Thyroid gland (tissue), 4 donors: ENCODE data around the gene KRTAP5-5. TPM values are rescaled to one million over a fixed set of nuclear protein-coding genes. Genes with fewer than 3 reads are reported as not detected.
"Not testable (repeated sequence)": the region's sequence is repeated elsewhere in the genome, so short reads cannot be mapped to it uniquely, and the experiment has no call there.

Experiments used
- DNase-seq, 2 donors: peaks; one replicate each; pipeline ENCODE4 v3.0.0-alpha.2; 2019
- H3K27ac ChIP-seq, 3 donors: fragments of 200-600 bp; sonication (generic); 1 replicate in 2 of 3; 2 replicates in 1 of 3; pipeline ENCODE4 v1.5.1; 2016 to 2019; ENCODE audit warnings: mild to moderate bottlenecking in 1 of 3, moderate library complexity in 1 of 3
- H3K27me3 ChIP-seq: fragments of 200-600 bp; sonication (generic); one replicate; pipeline ENCODE4 v1.5.1; 2019
- H3K36me3 ChIP-seq, 2 donors: fragments of 200-600 bp; sonication (generic); one replicate each; pipeline ENCODE4 v1.5.1; 2016 to 2019
- H3K4me1 ChIP-seq, 2 donors: fragments of 200-600 bp; sonication (generic); one replicate each; pipeline ENCODE4 v1.5.1; 2017 to 2019
- H3K4me3 ChIP-seq, 3 donors: fragments of 200-600 bp; sonication (generic); replicated peaks in 1 of 3; 1 replicate in 2 of 3; 2 replicates in 1 of 3; pipeline ENCODE4 v1.5.1; 2016; ENCODE audit warnings: mild to moderate bottlenecking in 1 of 3
- H3K9me3 ChIP-seq: fragments of 200-600 bp; sonication (generic); one replicate; pipeline ENCODE4 v1.5.1; 2017
- POLR2A ChIP-seq, 2 donors: fragments of 450-650 bp; IDR thresholded peaks; one replicate each; pipeline ENCODE4 v1.6.1; 2017; ENCODE audit warnings: antibody characterized with exemption in 2 of 2, mild to moderate bottlenecking in 2 of 2, moderate library complexity in 1 of 2
- WGBS, 2 donors: methylation state at CpG; one replicate each; pipeline ENCODE4 v1.1.5; 2017; 5-methylcytosine and 5-hydroxymethylcytosine counted together
- intact Hi-C: fragments of 100-400 bp; cut with DNase I; formaldehyde crosslinking; loops from one replicate; pipeline ENCODE4 v1.15.1; 2023
- total RNA-seq, 4 donors: library from RNA; depleted of rRNA; stranded (reverse); fragments of >200 nt; gene quantifications; one replicate each; pipeline ENCODE4 v1.2.3, GENCODE V29; 2016
- TF ChIP-seq, protein P1 (sequence below), 6 experiments: fragments of 200-600 bp in 3 of 6; fragments of 450-650 bp in 3 of 6; sonication (generic) in 3 of 6; IDR thresholded peaks; one replicate each; pipeline ENCODE4 v1.5.1; 2016 to 2019; ENCODE audit warnings: antibody characterized with exemption in 6 of 6, mild to moderate bottlenecking in 2 of 6, inconsistent platforms in 1 of 6, moderate library complexity in 1 of 6

KRTAP5-5 gene
- total RNA-seq, 4 donors from 2014 or later: not detected

DNA sequence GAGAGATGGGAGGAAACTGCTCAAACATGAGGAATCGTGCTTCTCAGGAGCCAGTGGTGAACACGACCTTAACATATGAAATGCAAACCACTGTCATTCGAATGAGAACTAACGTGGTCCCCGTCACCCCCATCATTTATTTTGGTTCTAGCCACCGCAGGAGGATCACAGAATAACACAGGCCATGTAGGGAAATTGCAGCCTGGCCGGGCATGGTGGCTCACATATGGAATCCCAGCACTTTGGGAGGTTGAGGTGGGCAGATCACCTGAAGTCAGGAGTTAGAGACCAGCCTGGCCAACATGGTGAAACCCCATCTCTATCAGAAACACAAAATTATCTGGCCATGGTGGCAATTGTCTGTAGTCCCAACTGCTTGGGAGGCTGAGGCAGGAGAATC is 27.1 kb downstream of the KRTAP5-5 start:
- 67 to 68% methylated on average over 6 to 7 of the region's 7 CpGs for WGBS, 2 donors
- H3K27ac ChIP-seq: no peak overlapping the region
- no peak for DNase-seq
- no peaks in the 10 kb centered on the region for H3K36me3 ChIP-seq
- no peak overlapping the region for H3K4me3 ChIP-seq
- TF ChIP-seq, protein P1, sequence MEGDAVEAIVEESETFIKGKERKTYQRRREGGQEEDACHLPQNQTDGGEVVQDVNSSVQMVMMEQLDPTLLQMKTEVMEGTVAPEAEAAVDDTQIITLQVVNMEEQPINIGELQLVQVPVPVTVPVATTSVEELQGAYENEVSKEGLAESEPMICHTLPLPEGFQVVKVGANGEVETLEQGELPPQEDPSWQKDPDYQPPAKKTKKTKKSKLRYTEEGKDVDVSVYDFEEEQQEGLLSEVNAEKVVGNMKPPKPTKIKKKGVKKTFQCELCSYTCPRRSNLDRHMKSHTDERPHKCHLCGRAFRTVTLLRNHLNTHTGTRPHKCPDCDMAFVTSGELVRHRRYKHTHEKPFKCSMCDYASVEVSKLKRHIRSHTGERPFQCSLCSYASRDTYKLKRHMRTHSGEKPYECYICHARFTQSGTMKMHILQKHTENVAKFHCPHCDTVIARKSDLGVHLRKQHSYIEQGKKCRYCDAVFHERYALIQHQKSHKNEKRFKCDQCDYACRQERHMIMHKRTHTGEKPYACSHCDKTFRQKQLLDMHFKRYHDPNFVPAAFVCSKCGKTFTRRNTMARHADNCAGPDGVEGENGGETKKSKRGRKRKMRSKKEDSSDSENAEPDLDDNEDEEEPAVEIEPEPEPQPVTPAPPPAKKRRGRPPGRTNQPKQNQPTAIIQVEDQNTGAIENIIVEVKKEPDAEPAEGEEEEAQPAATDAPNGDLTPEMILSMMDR (IDR thresholded peaks at IDR 0.05): no peak
- TF ChIP-seq POLR2A (IDR thresholded peaks at IDR 0.05): no peak
- no peaks in the 10 kb centered on the region for H3K4me1 ChIP-seq
- no peaks in the 10 kb centered on the region for H3K27me3 ChIP-seq
- intact Hi-C loops: no loop called here
- no peaks in the 10 kb centered on the region for H3K9me3 ChIP-seq

DNA sequence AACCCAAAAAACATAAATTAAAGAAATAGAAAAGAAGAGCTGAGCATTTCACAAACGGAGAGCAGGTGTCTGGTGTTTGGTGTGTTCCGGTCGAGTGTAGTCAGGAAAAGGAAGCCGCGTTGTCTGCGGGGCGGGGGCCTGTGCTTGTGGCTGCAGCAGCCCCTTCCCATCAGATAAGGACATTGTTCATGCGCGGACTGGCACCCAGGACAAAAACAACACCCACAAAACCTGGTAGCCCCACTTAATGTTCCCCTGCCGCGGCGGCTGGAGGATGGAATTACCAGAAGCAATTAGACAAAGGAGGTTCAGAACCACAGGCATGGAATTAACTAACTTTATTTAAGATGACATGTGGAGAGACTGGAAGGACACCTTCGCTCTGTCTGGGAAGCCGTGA is 29.9 kb downstream of the KRTAP5-5 start:
- Histone ChIP-seq H3K36me3 (no peaks in the 10 kb centered on the region), H3K4me1 (no peaks in the 10 kb centered on the region), H3K27ac (no peak overlapping the region), H3K9me3 (no peaks in the 10 kb centered on the region), H3K27me3 (no peaks in the 10 kb centered on the region), H3K4me3 (no peak overlapping the region)
- intact Hi-C loops: no loop called here
- 65 to 74% methylated on average over 14 of the region's 14 CpGs for WGBS, 2 donors
- DNase-seq: no peak
- TF ChIP-seq, protein P1 (IDR thresholded peaks at IDR 0.05): no peak
- TF ChIP-seq POLR2A (IDR thresholded peaks at IDR 0.05): no peak

DNA sequence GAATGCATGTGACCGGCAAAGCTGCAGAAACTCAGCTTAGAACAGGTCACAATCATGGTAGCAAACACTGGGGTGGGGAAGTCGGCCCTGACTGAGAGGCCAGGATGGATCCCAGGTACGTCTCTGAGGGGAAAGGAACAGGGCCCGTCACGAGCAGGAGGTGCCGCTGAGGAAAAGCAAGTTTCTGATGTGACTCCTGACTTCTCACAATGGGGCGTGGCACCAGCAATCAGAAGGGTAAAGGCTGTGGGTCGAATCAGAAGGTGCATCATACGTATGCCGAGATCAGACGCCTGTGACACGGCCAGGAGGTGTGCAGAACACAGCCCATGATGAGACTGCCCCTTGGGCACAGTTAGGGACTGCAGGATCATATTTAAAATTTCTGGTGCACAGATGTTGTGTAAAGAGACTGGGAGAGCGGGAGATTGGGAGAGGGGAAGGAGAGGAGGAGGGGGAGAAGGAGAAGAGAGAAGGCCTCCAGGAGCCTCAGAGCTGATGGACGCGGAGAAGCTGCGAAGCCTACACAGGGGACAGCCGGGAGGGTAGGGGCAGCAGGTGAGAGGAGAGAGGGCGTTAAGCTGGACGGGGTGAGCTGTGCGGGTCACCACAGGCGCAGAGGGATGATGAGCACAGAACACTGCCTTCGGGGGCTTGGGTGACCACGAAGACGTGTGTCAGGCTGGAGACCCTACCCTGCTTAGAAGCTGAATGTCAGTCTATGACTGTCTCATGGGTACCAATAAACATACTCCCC is 30.7 kb downstream of the KRTAP5-5 start:
- intact Hi-C loops: no loop called here
- TF ChIP-seq, protein P1 (IDR thresholded peaks at IDR 0.05): no peak
- TF ChIP-seq POLR2A (IDR thresholded peaks at IDR 0.05): no peak
- no peaks in the 10 kb centered on the region for H3K9me3 ChIP-seq
- no peak overlapping the region for H3K27ac ChIP-seq
- WGBS, 2 donors: 80 to 83% methylated on average over 24 of the region's 24 CpGs
- no peak overlapping the region for H3K4me3 ChIP-seq
- no peaks in the 10 kb centered on the region for H3K27me3 ChIP-seq
- H3K36me3 ChIP-seq: no peaks in the 10 kb centered on the region
- no peak for DNase-seq
- H3K4me1 ChIP-seq: no peaks in the 10 kb centered on the region

DNA sequence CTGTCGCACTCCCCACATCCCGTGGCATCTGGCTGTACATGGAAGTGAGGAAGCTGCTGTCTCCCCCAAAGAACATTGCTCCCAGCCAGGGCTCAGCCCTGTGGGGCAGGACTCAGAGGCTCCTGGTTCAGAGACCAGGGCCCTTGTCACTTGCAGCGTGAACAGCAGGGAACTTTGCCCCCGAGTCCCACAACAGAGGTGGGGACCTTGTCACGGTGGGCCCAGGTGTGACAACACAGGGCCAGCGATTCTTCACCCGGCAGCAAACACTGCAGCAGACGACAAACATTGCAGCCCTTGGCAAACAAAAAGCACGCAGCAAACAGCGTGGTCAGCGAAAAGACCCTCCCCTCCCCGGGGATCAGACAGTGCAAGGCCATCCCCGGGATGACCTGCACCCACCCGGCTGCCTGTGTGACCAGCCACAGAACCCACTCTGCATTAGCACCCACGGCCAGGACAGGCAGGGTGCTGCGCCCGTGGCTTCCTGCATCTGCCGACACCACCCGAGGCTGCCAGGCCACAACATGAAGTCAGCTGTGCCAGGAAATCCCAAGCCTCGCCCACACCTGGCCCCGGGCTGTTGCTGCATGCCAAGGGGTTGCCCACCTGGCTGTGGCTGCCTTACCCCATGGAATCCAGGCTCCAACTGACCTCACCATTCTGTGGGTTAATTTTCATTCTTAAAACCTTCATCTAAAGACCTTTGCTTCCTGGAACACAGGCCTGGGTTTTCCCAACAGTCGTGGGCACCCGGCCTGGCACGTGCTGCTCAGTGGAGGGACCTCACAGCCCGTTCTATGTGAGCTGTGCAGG is 32.1 kb downstream of the KRTAP5-5 start:
- H3K27me3 ChIP-seq, H3K4me3 ChIP-seq, H3K4me1 ChIP-seq, H3K9me3 ChIP-seq, DNase-seq, H3K36me3 ChIP-seq, intact Hi-C loops, H3K27ac ChIP-seq: not testable (repeated sequence)
- WGBS, 2 donors: 73 to 86% methylated on average over 5 to 8 of the region's 25 CpGs

DNA sequence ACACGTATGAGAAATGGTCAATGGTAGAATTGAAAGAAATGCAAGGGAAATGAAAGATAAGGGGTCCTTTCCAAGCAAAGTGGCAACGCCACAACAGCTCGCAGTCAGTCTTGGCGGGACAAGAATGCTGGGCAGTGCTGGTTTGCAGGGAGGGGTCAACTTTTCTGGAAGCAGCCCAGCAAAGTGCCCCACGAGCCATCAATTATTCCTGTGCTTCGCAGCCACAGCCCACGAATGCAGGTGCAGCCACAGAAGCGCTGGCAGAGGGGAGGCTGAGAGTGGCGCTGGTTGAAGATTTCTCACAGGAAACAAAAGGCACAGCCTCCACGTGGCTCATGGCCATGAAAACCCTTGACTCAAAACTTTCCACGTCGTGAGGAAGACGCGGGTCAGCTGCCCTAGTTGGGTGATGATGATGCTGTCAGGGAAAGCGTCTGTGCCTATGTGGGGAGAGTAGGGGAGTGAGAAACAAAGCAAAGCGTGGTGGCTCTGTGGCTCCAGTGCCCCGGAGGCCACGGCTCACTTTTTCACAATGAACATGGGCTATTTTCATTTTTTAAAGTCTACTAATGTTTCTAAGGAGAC is 33.2 kb downstream of the KRTAP5-5 start:
- H3K9me3 ChIP-seq, H3K4me1 ChIP-seq, H3K27ac ChIP-seq, H3K36me3 ChIP-seq, DNase-seq, H3K4me3 ChIP-seq, intact Hi-C loops, H3K27me3 ChIP-seq: not testable (repeated sequence)
- WGBS, 2 donors: 69 to 75% methylated on average over 18 of the region's 18 CpGs

DNA sequence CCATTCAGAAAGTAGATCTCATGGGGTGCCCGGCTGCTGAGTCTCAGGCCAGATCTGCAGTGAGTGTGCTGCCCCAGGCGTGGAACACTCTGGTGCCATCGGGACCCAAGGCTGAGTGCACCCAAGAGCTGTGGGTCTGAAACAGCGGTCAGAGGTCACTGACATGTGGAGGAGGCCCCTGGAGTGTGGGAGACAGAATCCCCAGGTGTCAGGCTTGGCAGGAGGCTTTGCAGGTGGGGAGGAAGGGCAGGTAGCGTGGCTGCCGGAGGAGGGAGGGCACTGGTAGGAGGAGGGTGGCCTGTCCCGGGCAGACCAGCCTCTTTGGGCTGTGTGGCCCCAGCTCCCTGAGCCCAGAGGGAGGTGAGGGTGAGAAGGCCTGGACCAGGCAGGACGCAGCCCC is 35.7 kb downstream of the KRTAP5-5 start:
- no peaks in the 10 kb centered on the region for H3K4me1 ChIP-seq
- DNase-seq: no peak
- H3K36me3 ChIP-seq: no peaks in the 10 kb centered on the region
- H3K27ac ChIP-seq: no peak overlapping the region
- H3K4me3 ChIP-seq: no peak overlapping the region
- WGBS, 2 donors: 80 to 86% methylated on average over 1 to 4 of the region's 8 CpGs
- H3K27me3 ChIP-seq: no peaks in the 10 kb centered on the region
- H3K9me3 ChIP-seq: no peaks in the 10 kb centered on the region
- intact Hi-C loops: no loop called here
- TF ChIP-seq, protein P1 (IDR thresholded peaks at IDR 0.05): no peak
- no peak for TF ChIP-seq POLR2A (IDR thresholded peaks at IDR 0.05)
